Spleen (tissue), 11 donors: ENCODE data around the gene KRTAP4-8. TPM values are rescaled to one million over a fixed set of nuclear protein-coding genes. Genes with fewer than 3 reads are reported as not detected.
"Not testable (repeated sequence)": the region's sequence is repeated elsewhere in the genome, so short reads cannot be mapped to it uniquely, and the experiment has no call there.

Experiments used
- DNase-seq: peaks from one replicate; pipeline ENCODE4 v3.0.0-alpha.2; 2020
- H3K27ac ChIP-seq, 8 donors: fragments of 200-600 bp; sonication (generic) in 7 of 8; 1 replicate in 4 of 8; 2 replicates in 4 of 8; pipeline versions ENCODE4 v1.5.0 to v1.8.0; 2016 to 2021; ENCODE audit warnings: inconsistent platforms in 4 of 8, mild to moderate bottlenecking in 4 of 8, moderate library complexity in 1 of 8
- H3K27me3 ChIP-seq, 7 donors: fragments of 200-600 bp; sonication (generic) in 6 of 7; replicated peaks in 1 of 7; 1 replicate in 4 of 7; 2 replicates in 3 of 7; pipeline versions ENCODE4 v1.5.0 to v1.8.0; 2016 to 2021; ENCODE audit warnings: inconsistent platforms in 3 of 7, mild to moderate bottlenecking in 1 of 7
- H3K36me3 ChIP-seq, 6 donors: fragments of 200-600 bp; sonication (generic) in 5 of 6; 1 replicate in 4 of 6; 2 replicates in 2 of 6; pipeline versions ENCODE4 v1.5.0 to v1.8.0; 2016 to 2021; ENCODE audit warnings: inconsistent platforms in 2 of 6
- H3K4me1 ChIP-seq, 6 donors: fragments of 200-600 bp; sonication (generic) in 5 of 6; 1 replicate in 3 of 6; 2 replicates in 3 of 6; pipeline versions ENCODE4 v1.5.0 to v1.8.0; 2016 to 2021; ENCODE audit warnings: inconsistent platforms in 3 of 6
- H3K4me3 ChIP-seq, 8 donors: fragments of 200-600 bp; sonication (generic) in 7 of 8; 1 replicate in 4 of 8; 2 replicates in 4 of 8; pipeline versions ENCODE4 v1.5.0 to v1.8.0; 2016 to 2021; ENCODE audit warnings: inconsistent platforms in 4 of 8, mild to moderate bottlenecking in 4 of 8, moderate library complexity in 2 of 8
- H3K9me3 ChIP-seq, 8 donors: fragments of 200-600 bp; sonication (generic) in 7 of 8; 1 replicate in 4 of 8; 2 replicates in 4 of 8; pipeline versions ENCODE4 v1.5.0 to v1.8.0; 2016 to 2021; ENCODE audit warnings: inconsistent platforms in 4 of 8
- CTCF ChIP-seq, 11 experiments: fragments of 200-600 bp in 7 of 11; fragments of 450-650 bp in 4 of 11; sonication (generic) in 4 of 11; IDR thresholded peaks in 8 of 11; conservative IDR thresholded peaks in 3 of 11; 1 replicate in 7 of 11; 2 replicates in 4 of 11; pipeline versions ENCODE4 v1.4.0 to v1.8.0; 2016 to 2021; ENCODE audit warnings: antibody characterized with exemption in 11 of 11, inconsistent platforms in 4 of 11, mild to moderate bottlenecking in 1 of 11
- POLR2A ChIP-seq, 3 donors: fragments of 450-650 bp; IDR thresholded peaks; one replicate each; pipeline ENCODE4 v1.5.1; 2017; ENCODE audit warnings: antibody characterized with exemption in 3 of 3, mild to moderate bottlenecking in 1 of 3
- POLR2AphosphoS5 ChIP-seq, 3 donors: sonication (generic); formaldehyde crosslinking; IDR thresholded peaks; one replicate each; pipeline ENCODE4 v1.5.1; 2017; ENCODE audit warnings: antibody characterized with exemption in 3 of 3
- WGBS, 5 donors: extraction: QIAGEN DNeasy Blood & Tissue Kit in 3 of 5; methylation state at CpG; one replicate each; pipeline versions ENCODE4 v1.1.5 to v1.1.7; 2013 to 2018; 5-methylcytosine and 5-hydroxymethylcytosine counted together
- intact Hi-C: fragments of 100-400 bp; cut with DNase I; formaldehyde crosslinking; loops from one replicate; pipeline ENCODE4 v1.15.0; 2023; ENCODE audit warnings: low total_unique reads
- polyA plus RNA-seq, 3 donors: library from polyadenylated mRNA; stranded (reverse); fragments of 200-250 nt; gene quantifications; one replicate each; pipeline ENCODE4 v1.2.1, GENCODE V29; 2013
- total RNA-seq, 7 donors: library from RNA; depleted of rRNA in 3 of 7; stranded (reverse); fragments of >200 nt in 3 of 7; fragmentation: NEBNext Ultra II Directional in 4 of 7; extraction: Animal tissue kit (Norgen Biotek cat#: 25700) in 4 of 7; gene quantifications; one replicate each; pipeline versions ENCODE4 v1.1.0 to v1.2.1, GENCODE V29; 2016 to 2021
- donor health status: healthy with polysubstance abuse.
- donor health status: DM: no; HTN: no; CAD: no; lungs with moderate emphysema.
- donor health status: DM: no; HTN: no; CAD: no.
- donor health status: Bipolar disorder and iron deficiency.
- donor health status: healthy.
- donor health status: DM: no; HTN: no; CAD: no.
- donor health status: DM: yes; HTN: yes; CAD: no.

The KRTAP4-8 gene
- total and polyA plus RNA-seq, 10 donors = not detected

- H3K27me3 ChIP-seq = peaks cover 0 to 9% (median 0%) of the 10 kb centered on the region in 7 donors
- no peak overlapping the region for H3K27ac ChIP-seq
- no peaks in the 10 kb centered on the region for H3K36me3 ChIP-seq
- H3K4me3 ChIP-seq = no peak overlapping the region
- no peaks in the 10 kb centered on the region for H3K9me3 ChIP-seq
- TF ChIP-seq POLR2AphosphoS5 (IDR thresholded peaks at IDR 0.05) = no peak
- TF ChIP-seq CTCF (IDR thresholded peaks at IDR 0.05 in 8 of 11, conservative IDR thresholded peaks at IDR 0.05 in 3 of 11) = no peak
- no peak for TF ChIP-seq POLR2A (IDR thresholded peaks at IDR 0.05)
- intact Hi-C loops = no loop called here
- no peak for DNase-seq
- 80 to 89% (median 83%) methylated on average over 5 of the region's 5 CpGs for WGBS, 5 donors
- no peaks in the 10 kb centered on the region for H3K4me1 ChIP-seq
Observed at GRCh38 chr17:41071606-41072360, 26.2 kb downstream of the KRTAP4-8 start.

GRCh38 chr17:41069031-41069430, 28.9 kb downstream of the KRTAP4-8 start:
- DNase-seq = no peak
- Histone ChIP-seq H3K4me3 (no peak overlapping the region), H3K4me1 (no peaks in the 10 kb centered on the region), H3K36me3 (no peaks in the 10 kb centered on the region), H3K27ac (no peak overlapping the region), H3K9me3 (no peaks in the 10 kb centered on the region), H3K27me3 (no peaks in the 10 kb centered on the region)
- intact Hi-C loops = no loop called here
- 42 to 73% (median 53%) methylated on average over 3 of the region's 3 CpGs for WGBS, 5 donors
- TF ChIP-seq CTCF (IDR thresholded peaks at IDR 0.05 in 8 of 11, conservative IDR thresholded peaks at IDR 0.05 in 3 of 11) (no peak), POLR2AphosphoS5 (IDR thresholded peaks at IDR 0.05) (no peak), POLR2A (IDR thresholded peaks at IDR 0.05) (no peak)

GRCh38 chr17:41067281-41067680, 30.7 kb downstream of the KRTAP4-8 start:
- Histone ChIP-seq H3K36me3 (no peaks in the 10 kb centered on the region), H3K27ac (no peak overlapping the region), H3K4me1 (no peaks in the 10 kb centered on the region), H3K4me3 (no peak overlapping the region), H3K9me3 (no peaks in the 10 kb centered on the region), H3K27me3 (peaks cover 0 to 1% (median 0%) of the 10 kb centered on the region in 7 donors)
- no peak for DNase-seq
- no peak for TF ChIP-seq POLR2AphosphoS5 (IDR thresholded peaks at IDR 0.05)
- no peak for TF ChIP-seq CTCF (IDR thresholded peaks at IDR 0.05 in 8 of 11, conservative IDR thresholded peaks at IDR 0.05 in 3 of 11)
- TF ChIP-seq POLR2A (IDR thresholded peaks at IDR 0.05) = no peak
- intact Hi-C loops = no loop called here

- no peaks in the 10 kb centered on the region for H3K9me3 ChIP-seq
- H3K4me1 ChIP-seq = no peaks in the 10 kb centered on the region
- no peaks in the 10 kb centered on the region for H3K36me3 ChIP-seq
- no peak within 1 kb of the TSS for H3K4me3 ChIP-seq
- 81 to 91% (median 85%) methylated on average over 5 to 6 of the region's 6 CpGs for WGBS, 5 donors
- no peak for DNase-seq
- intact Hi-C loops = no loop called here
- no peak for TF ChIP-seq CTCF (IDR thresholded peaks at IDR 0.05 in 8 of 11, conservative IDR thresholded peaks at IDR 0.05 in 3 of 11)
- no peak for TF ChIP-seq POLR2AphosphoS5 (IDR thresholded peaks at IDR 0.05)
- H3K27me3 ChIP-seq = peaks cover 0 to 8% (median 0%) of the 10 kb centered on the region in 7 donors
- no peak within 1 kb of the TSS for H3K27ac ChIP-seq
Observed at GRCh38 chr17:41065829-41066624, 31.9 kb downstream of the KRTAP4-8 start, which contains the start of gene KRTAP2-4. TSS of gene KRTAP2-4 (minus strand) at chr17:41065879. CDS start at chr17:41065845, 34 bp downstream.

GRCh38 chr17:41065016-41065689, 32.8 kb downstream of the KRTAP4-8 start:
- H3K27ac ChIP-seq, intact Hi-C loops, H3K9me3 ChIP-seq, DNase-seq, H3K4me1 ChIP-seq, H3K36me3 ChIP-seq, H3K4me3 ChIP-seq: not testable (repeated sequence)
- WGBS, 5 donors = 74 to 93% (median 78%) methylated on average over 7 to 10 of the region's 16 CpGs
- peaks cover 0 to 14% (median 0%) of the 10 kb centered on the region in 7 donors for H3K27me3 ChIP-seq
